RWPE1 (cell line): ENCODE measurements around the gene DCLK2.

ENCODE experiments used
- CTCF ChIA-PET: fragments of 350-600 bp; sonication (Branson Sonifier 250); formaldehyde crosslinking; extraction: SDS; loops from one replicate; lab custom pipeline; 2021; lab: Yijun Ruan, JAX
- POLR2A ChIA-PET: fragments of 400-600 bp; formaldehyde crosslinking; extraction: SDS; loops from one replicate; lab custom pipeline; 2020; ENCODE audit warnings: antibody characterized with exemption; ENCODE audit not compliant: low non-redundant PET; lab: Yijun Ruan, JAX
- DNase-seq: peaks from one replicate; pipeline ENCODE4 v3.0.0; 2012; ENCODE audit warnings: low spot score
- H3K27ac ChIP-seq: fragments of 450-650 bp; 2 replicates; pipeline ENCODE4 v1.5.1; 2017
- CTCF ChIP-seq: fragments of 450-650 bp; conservative IDR thresholded peaks from 2 replicates; pipeline ENCODE4 v1.5.1; 2017; ENCODE audit warnings: low read depth, mild to moderate bottlenecking

DCLK2 gene

GRCh38 chr4:150116506-150116905 lies 38.3 kb downstream of the DCLK2 start:
- ChIA-PET CTCF (no interaction called here), POLR2A (no interaction called here)
- no peak for DNase-seq
- no peak overlapping the region for H3K27ac ChIP-seq
- TF ChIP-seq CTCF, result no peak

DNA sequence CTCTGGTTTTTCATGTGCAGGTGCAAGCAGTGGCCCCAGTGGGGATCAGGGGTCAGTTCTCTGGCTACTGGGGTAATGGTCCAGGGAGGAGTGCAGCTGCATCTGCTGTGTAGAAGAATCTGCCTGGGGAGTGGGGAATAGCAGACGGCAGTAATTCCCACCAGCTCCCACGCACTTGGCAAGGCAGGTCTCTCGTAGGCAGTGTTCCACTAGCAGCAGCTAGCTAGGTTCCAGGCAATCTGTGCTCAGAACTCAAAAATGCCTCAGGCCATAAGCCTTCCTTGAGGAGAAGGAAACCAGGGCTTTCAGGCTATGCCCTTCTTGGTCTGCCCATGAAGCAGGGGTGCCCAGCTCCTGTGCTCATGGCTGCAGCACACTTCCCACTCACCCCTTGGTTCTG lies 38.8 kb downstream of the DCLK2 start:
- DNase-seq, result no peak
- CTCF ChIA-PET, result no interaction called here

DNA sequence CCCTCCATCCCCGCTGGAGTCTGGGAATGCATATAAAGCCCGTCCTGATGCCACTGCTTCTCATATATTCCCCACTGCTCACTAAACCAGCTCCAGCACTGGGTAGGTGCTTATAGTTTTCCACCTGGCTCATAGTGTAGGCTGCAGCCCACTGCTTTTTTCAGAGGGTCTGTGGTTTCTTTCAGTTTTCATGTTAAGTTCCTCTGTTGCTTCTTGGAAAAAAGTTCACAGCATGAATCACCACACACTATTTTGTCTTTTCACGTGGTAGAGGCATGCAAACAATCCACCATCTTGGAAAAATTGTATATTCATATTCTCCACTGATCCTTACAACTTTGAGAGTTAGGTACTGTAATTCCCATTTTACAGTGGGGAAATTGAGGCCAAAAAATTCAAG lies 39.4 kb downstream of the DCLK2 start:
- H3K27ac ChIP-seq, result no peak overlapping the region
- POLR2A ChIA-PET, result no interaction called here
- DNase-seq, result no peak
- CTCF ChIA-PET, result no interaction called here
- no peak for TF ChIP-seq CTCF

More for the DNA sequence above, 38.8 kb downstream of the DCLK2 start:
- no peak overlapping the region for H3K27ac ChIP-seq
- TF ChIP-seq CTCF, result no peak
- POLR2A ChIA-PET, result no interaction called here

- peak; percentile 27 for DNase-seq
- POLR2A ChIA-PET, result no interaction called here
- H3K27ac ChIP-seq, result no peak overlapping the region
- TF ChIP-seq CTCF, result no peak
- CTCF ChIA-PET, result no interaction called here
These were observed 41.2 kb downstream of the DCLK2 start for GRCh38 chr4:150119492-150119891.

- no peak for TF ChIP-seq CTCF
- no peak for DNase-seq
- POLR2A ChIA-PET, result interaction anchor here (0.7 kb wide), 1 partner anchor 61 kb away, joined by 6 read pairs; no protein-coding TSS in a partner anchor
- no peak overlapping the region for H3K27ac ChIP-seq
- CTCF ChIA-PET, result no interaction called here
These were observed 44.8 kb downstream of the DCLK2 start for GRCh38 chr4:150123087-150123486.

- DNase-seq, result no peak
- no peak for TF ChIP-seq CTCF
- ChIA-PET POLR2A (interaction anchor here (0.7 kb wide), 1 partner anchor 62 kb away, joined by 6 read pairs; no protein-coding TSS in a partner anchor), CTCF (interaction anchor here (0.6 kb wide), 1 partner anchor 81 kb away, joined by 6 read pairs; no protein-coding TSS in a partner anchor)
- no peak overlapping the region for H3K27ac ChIP-seq
These were observed 45.8 kb downstream of the DCLK2 start for GRCh38 chr4:150123796-150124677.
